IMR-90 (cell line): ENCODE data around the gene CSGALNACT2.

ENCODE experiments used
- CTCF ChIP-seq: conservative IDR thresholded peaks from 2 replicates; pipeline ENCODE4 v1.5.1; 2012; ENCODE audit warnings: mild to moderate bottlenecking, low read depth, low read length, improper control_type of control experiment
- ELK1 ChIP-seq: fragments of 150-350 bp; IDR thresholded peaks from 2 replicates; pipeline ENCODE4 v1.6.1; 2016; ENCODE audit warnings: low read depth, mild to moderate bottlenecking, low read length, moderate library complexity, borderline replicate concordance
- POLR2A ChIP-seq: IDR thresholded peaks from 2 replicates; pipeline ENCODE4 v1.6.1; 2012; ENCODE audit warnings: mild to moderate bottlenecking, low read depth, low read length
- RAD21 ChIP-seq: IDR thresholded peaks from 2 replicates; pipeline ENCODE4 v1.6.1; 2012; ENCODE audit warnings: low read length, improper control_type of control experiment
- RCOR1 ChIP-seq: IDR thresholded peaks from 2 replicates; pipeline ENCODE4 v1.6.1; 2012; ENCODE audit warnings: mild to moderate bottlenecking, low read length, improper control_type of control experiment; ENCODE audit not compliant: insufficient replicate concordance
- RFX5 ChIP-seq: IDR thresholded peaks from 2 replicates; pipeline ENCODE4 v1.8.0; 2012; ENCODE audit warnings: low read depth, mild to moderate bottlenecking, low read length, moderate library complexity
- SMC3 ChIP-seq: fragments of 150-350 bp; IDR thresholded peaks from 2 replicates; pipeline ENCODE4 v1.6.1; 2016; ENCODE audit warnings: low read depth, mild to moderate bottlenecking, antibody characterized with exemption, low read length, moderate library complexity
- USF2 ChIP-seq: fragments of 150-350 bp; IDR thresholded peaks from 2 replicates; pipeline ENCODE4 v1.6.1; 2017; ENCODE audit warnings: mild to moderate bottlenecking, antibody characterized with exemption, low read length, low read depth

GRCh38 chr10:43123361-43124093 is 14.7 kb upstream of the CSGALNACT2 start:
- no peak for TF ChIP-seq CTCF
- TF ChIP-seq POLR2A, result no peak
- TF ChIP-seq ELK1, result no peak
- TF ChIP-seq USF2, result no peak
- no peak for TF ChIP-seq SMC3
- TF ChIP-seq RAD21, result no peak
- TF ChIP-seq RCOR1, result no peak
- no peak for TF ChIP-seq RFX5
